Breast epithelium (tissue), 3 donors: ENCODE data around the gene PEDS1.
"Not testable (repeated sequence)": the region's sequence is repeated elsewhere in the genome, so short reads cannot be mapped to it uniquely, and the experiment has no call there.

ENCODE experiments used
- CTCF ChIP-seq, 3 donors: fragments of 450-650 bp; IDR thresholded peaks; one replicate each; pipeline ENCODE4 v1.5.1; 2016 to 2017; ENCODE audit warnings: antibody characterized with exemption in 3 of 3, mild to moderate bottlenecking in 3 of 3, moderate library complexity in 3 of 3
- POLR2A ChIP-seq: fragments of 450-650 bp; IDR thresholded peaks from one replicate; pipeline ENCODE4 v1.6.1; 2016; ENCODE audit warnings: antibody characterized with exemption, mild to moderate bottlenecking, moderate library complexity
- POLR2AphosphoS5 ChIP-seq, 3 donors: sonication (generic); formaldehyde crosslinking; IDR thresholded peaks; one replicate each; pipeline ENCODE4 v1.6.1; 2017; ENCODE audit warnings: antibody characterized with exemption in 3 of 3

GRCh38 chr20:50135157-50135556 lies 18.4 kb downstream of the PEDS1 start:
- TF ChIP-seq CTCF (IDR thresholded peaks at IDR 0.05); POLR2A; POLR2AphosphoS5 (IDR thresholded peaks at IDR 0.05): not testable (repeated sequence)
